Suppressor macrophage (primary cell): ENCODE data around the gene RAP1GAP2.
"Not testable (repeated sequence)": the region's sequence is repeated elsewhere in the genome, so short reads cannot be mapped to it uniquely, and the experiment has no call there.

Source experiments
- DNase-seq, 4 experiments: peaks; one replicate each; pipeline ENCODE4 v3.0.0-alpha.2; 2020 to 2022

RAP1GAP2 gene

DNA sequence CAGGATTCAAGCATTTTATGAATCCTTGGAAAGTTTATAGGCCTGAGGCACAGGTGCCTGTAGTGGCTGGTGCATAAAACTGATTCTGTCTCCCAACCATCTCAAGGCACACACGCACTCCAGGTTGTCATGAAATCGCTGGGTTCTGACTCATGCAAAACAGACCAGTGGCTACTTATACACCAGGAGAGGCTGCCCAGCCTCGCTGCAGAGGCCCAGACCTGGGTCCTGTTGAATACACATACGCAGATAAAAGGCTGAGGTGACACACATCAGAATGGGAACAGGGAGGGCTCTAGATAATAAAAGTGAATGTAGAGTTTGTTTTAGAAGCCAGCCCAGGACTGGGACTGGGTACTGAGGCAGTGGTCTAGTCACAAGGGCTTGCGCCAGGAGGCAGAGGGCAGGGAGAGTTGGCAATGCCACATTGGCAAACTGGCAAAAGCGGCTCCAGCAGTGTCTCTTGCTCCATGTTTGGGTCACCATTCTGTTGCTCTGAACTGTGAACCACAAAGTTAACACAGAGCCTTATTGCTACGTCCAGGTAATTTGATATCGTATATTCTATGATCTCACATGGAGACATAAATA lies 253.6 kb downstream of the RAP1GAP2 start:
- DNase-seq = no peak

DNA sequence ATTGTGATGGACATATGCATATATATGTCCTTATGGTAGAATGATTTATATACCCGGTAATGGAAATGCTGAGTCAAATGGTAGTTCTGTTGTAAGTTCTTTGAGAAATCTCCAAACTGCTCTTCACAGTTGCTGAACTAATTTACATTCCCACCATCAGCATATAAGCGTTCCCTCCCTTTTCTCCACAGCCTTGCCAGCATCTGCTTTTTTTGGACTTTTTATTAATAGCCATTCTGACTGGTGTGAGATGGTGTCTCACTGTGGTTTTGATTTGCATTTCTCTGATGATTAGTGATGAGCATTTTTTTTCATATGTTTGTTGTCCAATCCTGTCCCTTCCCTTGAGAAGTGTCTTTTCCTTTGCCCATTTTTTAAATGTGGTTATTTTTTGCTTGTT lies 258.6 kb downstream of the RAP1GAP2 start:
- not testable (repeated sequence) for DNase-seq

DNA sequence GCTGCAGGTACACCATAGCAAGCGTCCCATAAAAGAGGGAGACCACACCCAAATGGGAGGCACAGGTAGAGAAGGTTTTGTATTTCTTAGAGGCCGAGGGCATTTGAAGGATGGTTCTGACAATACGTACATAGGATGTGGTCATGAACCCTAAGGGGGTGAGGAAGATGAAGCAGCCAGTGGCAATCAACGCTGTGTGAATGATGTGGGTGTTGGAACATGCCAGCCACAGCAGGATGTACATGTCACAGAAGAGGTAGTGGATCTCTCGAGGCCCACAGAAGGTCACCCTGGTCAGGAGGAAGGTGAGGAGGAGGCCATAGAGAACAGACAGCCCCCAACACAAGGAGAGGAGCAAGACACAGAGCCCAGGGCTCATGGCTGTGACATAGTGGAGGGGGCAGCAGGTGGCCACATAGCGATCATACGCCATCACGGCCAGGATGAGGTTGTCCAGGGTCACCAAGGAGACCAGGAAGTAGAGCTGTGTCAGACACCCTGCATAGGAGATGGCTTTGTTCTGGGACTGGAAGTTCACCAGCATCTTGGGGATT lies 266.7 kb downstream of the RAP1GAP2 start:
- DNase-seq = not testable (repeated sequence)

DNA sequence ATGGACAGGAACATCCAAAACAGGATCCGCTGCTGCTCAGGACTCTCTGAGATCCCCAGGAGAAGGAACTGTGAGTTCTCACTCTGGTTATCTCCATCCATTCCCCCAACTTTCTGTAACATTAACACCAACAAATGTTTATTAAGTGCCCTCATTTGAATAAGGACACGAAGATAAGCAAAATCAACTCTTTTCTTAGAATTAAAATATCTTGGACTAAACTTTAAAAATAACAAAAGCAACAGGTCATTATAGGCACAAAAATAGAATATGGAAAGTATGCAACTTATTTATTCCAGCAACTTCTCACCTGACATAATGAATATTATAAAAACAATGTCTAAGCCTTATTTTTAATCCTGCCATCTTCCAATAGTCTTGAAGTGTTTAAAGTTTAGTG lies 267.3 kb downstream of the RAP1GAP2 start, which contains the start of gene OR1D5:
TSS of gene OR1D5 (minus strand) at position 101 of the 400 bp plus-strand sequence. CDS start at position 101, 0 bp downstream.
- DNase-seq = not testable (repeated sequence)

DNA sequence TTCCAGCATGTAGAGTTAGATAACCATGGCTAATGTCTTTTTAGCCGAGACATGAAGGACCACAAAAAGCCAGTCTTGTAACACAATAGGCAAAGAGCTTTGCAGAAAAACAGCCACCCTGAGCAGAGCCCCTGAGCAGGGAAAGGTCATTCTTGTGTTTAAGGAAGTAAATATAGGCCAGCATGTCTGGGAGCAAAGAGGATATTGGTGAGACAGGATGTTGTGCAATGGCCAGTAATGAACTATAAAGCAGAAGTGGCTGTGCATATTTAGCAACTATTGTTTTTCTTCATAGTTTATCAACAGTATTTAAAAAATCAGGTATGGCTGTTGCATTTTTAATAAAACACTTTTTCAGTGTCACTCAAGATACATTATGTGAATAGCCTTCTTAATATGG lies 269.0 kb downstream of the RAP1GAP2 start:
- DNase-seq = peak; percentile 56 to 81 (median 68)

DNA sequence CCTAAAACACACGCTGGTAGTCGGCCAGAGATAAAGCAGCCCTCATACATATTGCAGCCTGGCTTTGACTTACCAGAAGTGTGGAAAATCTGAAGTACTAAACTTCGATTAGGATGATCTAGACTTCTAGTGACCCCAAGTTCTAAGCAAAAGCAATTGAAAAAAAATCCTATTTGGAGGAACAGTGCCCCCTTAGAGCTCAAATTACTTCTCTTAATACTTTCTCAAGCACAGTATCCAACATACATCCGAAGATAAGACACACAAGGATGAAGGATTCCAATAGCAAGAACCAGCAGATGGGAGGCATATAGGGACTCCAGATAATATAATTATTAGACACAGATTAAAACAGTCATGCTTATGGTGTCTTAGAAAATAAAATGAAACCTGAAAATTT lies 277.6 kb downstream of the RAP1GAP2 start:
- not testable (repeated sequence) for DNase-seq
